Activated T-cell treated with anti-CD3 and anti-CD28 coated beads for 1 hour (primary cell): ENCODE data around the gene GPR156.
"Not testable (repeated sequence)": the region's sequence is repeated elsewhere in the genome, so short reads cannot be mapped to it uniquely, and the experiment has no call there.

Source experiments
- DNase-seq: peaks from one replicate; pipeline ENCODE4 v3.0.0-alpha.2; 2020; ENCODE audit warnings: low read depth

Gene GPR156

GRCh38 chr3:120274739-120275167 lies 10.3 kb downstream of the GPR156 start:
- no peak for DNase-seq

GRCh38 chr3:120272286-120272685 lies 12.7 kb downstream of the GPR156 start:
- no peak for DNase-seq

GRCh38 chr3:120265989-120266388 lies 19.0 kb downstream of the GPR156 start:
- DNase-seq, result no peak

GRCh38 chr3:120264963-120265362 lies 20.1 kb downstream of the GPR156 start:
- DNase-seq, result no peak

- no peak for DNase-seq
Measured at GRCh38 chr3:120263792-120264191, 21.2 kb downstream of the GPR156 start.

GRCh38 chr3:120258009-120258408 lies 27.0 kb downstream of the GPR156 start:
- no peak for DNase-seq

GRCh38 chr3:120245386-120245785 lies 39.6 kb downstream of the GPR156 start:
- no peak for DNase-seq

- no peak for DNase-seq
Measured at GRCh38 chr3:120244834-120245225, 40.2 kb downstream of the GPR156 start.

- DNase-seq, result no peak
Measured at GRCh38 chr3:120239644-120240043, 45.4 kb downstream of the GPR156 start.

- DNase-seq, result no peak
Measured at GRCh38 chr3:120227710-120228347, 57.2 kb downstream of the GPR156 start.

- DNase-seq, result no peak
Measured at GRCh38 chr3:120224237-120224636, 60.8 kb downstream of the GPR156 start.

- DNase-seq, result no peak
Measured at GRCh38 chr3:120218981-120219380, 66.0 kb downstream of the GPR156 start.

GRCh38 chr3:120216633-120217032 lies 68.4 kb downstream of the GPR156 start:
- DNase-seq, result not testable (repeated sequence)

GRCh38 chr3:120214176-120214575 lies 70.8 kb downstream of the GPR156 start:
- DNase-seq, result no peak

GRCh38 chr3:120212505-120212904 lies 72.5 kb downstream of the GPR156 start:
- DNase-seq, result no peak

GRCh38 chr3:120209425-120209824 lies 75.6 kb downstream of the GPR156 start:
- no peak for DNase-seq

- DNase-seq, result no peak
Measured at GRCh38 chr3:120204338-120204737, 80.7 kb downstream of the GPR156 start.

- DNase-seq, result no peak
Measured at GRCh38 chr3:120203621-120204020, 81.4 kb downstream of the GPR156 start.

- DNase-seq, result no peak
Measured at GRCh38 chr3:120203016-120203415, 82.0 kb downstream of the GPR156 start.

- DNase-seq, result no peak
Measured at GRCh38 chr3:120202363-120202762, 82.7 kb downstream of the GPR156 start.

GRCh38 chr3:120200493-120201235 lies 84.4 kb downstream of the GPR156 start:
- DNase-seq, result no peak

- no peak for DNase-seq
Measured at GRCh38 chr3:120198305-120198878, 86.6 kb downstream of the GPR156 start.

GRCh38 chr3:120196812-120197211 lies 88.2 kb downstream of the GPR156 start:
- DNase-seq, result no peak
